GM13976 (cell line): ENCODE data around the gene RNF11.

ENCODE experiments used
- DNase-seq: peaks from one replicate; pipeline ENCODE4 v3.0.0; 2012; ENCODE audit warnings: low spot score
- in situ Hi-C: fragments of 300-500 bp; cut with MboI; formaldehyde crosslinking; loops from one replicate; pipeline ENCODE4 v1.12.0; 2022; ENCODE audit warnings: low sequenced_read_pairs, mixed read lengths, inconsistent platforms; ENCODE audit not compliant: unreplicated experiment
- TF ChIP-seq, protein P1 (sequence below): IDR thresholded peaks from 2 replicates; pipeline ENCODE4 v1.5.1; 2012; ENCODE audit warnings: borderline replicate concordance, mild to moderate bottlenecking; ENCODE audit not compliant: insufficient read depth; ENCODE audit errors: extremely low read depth, missing control alignments, control extremely low read depth

The RNF11 gene

DNA sequence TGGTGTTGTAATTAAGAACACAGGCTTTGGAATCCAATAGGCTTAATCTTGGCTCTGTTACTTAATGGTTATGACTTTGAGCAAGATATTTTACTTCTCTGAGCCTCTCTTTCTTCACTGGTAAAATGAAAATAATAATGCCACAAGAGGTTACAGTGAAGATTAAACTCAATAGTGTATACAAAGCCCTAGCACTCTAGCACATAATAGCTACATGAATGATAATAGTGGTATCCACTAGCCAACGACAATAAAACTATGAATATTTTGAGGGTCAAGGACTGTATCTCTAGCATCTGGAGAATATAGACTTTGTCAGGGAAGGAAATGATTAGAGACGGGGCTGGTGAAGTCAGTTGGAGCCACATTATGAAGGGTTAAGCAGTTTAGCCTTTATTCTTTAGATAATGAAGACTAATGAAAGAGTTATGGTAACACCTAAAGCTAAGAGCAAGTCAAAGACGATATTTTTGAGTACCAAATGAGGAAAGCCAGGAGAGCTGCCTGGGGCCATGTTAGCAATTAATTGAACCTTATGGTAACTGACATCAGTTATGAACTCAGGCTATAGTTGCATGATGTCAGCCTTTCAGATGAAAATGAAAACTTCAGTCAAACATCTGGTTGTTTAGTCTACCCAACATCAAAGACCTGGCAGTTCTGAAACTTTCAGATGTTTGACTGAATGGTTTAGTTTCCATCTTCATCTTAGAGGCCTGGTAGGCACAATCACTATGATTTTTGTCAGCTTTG, 32.8 kb upstream of the RNF11 start:
- TF ChIP-seq, protein P1, sequence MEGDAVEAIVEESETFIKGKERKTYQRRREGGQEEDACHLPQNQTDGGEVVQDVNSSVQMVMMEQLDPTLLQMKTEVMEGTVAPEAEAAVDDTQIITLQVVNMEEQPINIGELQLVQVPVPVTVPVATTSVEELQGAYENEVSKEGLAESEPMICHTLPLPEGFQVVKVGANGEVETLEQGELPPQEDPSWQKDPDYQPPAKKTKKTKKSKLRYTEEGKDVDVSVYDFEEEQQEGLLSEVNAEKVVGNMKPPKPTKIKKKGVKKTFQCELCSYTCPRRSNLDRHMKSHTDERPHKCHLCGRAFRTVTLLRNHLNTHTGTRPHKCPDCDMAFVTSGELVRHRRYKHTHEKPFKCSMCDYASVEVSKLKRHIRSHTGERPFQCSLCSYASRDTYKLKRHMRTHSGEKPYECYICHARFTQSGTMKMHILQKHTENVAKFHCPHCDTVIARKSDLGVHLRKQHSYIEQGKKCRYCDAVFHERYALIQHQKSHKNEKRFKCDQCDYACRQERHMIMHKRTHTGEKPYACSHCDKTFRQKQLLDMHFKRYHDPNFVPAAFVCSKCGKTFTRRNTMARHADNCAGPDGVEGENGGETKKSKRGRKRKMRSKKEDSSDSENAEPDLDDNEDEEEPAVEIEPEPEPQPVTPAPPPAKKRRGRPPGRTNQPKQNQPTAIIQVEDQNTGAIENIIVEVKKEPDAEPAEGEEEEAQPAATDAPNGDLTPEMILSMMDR: no peak
- in situ Hi-C loops: no loop called here
- peak; percentile 51 for DNase-seq

DNA sequence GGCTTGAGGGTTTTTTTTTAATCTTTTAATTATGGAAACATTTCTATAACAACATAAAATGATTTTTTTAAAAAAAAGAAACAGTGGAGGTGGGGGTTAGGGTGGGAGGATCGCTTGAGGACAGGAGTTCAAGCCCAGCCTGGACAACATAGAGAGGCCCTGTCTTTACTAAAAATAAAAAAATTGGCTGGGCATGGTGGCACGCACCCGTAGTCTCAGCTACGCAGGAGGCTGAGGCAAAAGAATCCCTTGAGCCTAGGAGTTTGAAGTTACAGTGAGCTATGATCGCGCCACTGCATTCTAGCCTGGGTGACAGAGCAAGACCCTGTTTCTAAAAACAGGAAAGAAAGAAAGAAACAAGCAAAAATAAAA, 32.2 kb upstream of the RNF11 start:
- DNase-seq: no peak

DNA sequence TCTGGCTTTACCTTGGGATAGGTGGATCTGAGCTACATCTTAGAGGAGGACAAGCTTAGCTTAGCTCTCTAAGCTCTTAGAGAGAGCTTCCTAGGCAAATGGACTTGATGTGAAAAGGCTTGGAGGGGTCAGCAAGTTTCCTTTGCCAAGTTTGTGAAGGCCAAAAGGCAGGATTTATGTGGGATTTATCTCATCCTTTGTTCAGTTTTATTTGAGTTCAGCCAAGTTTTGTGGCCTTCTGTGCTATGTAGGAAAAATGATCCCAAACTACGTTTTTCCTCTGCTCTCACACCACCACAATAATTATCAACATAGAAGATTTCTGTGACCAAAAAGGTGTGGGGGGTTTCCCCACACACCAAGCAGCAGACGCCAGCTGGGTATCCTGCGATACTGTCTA, 26.0 kb upstream of the RNF11 start:
- TF ChIP-seq, protein P1: no peak
- no peak for DNase-seq
- in situ Hi-C loops: no loop called here

More for the DNA sequence above, 32.2 kb upstream of the RNF11 start:
- TF ChIP-seq, protein P1: no peak
- in situ Hi-C loops: no loop called here

DNA sequence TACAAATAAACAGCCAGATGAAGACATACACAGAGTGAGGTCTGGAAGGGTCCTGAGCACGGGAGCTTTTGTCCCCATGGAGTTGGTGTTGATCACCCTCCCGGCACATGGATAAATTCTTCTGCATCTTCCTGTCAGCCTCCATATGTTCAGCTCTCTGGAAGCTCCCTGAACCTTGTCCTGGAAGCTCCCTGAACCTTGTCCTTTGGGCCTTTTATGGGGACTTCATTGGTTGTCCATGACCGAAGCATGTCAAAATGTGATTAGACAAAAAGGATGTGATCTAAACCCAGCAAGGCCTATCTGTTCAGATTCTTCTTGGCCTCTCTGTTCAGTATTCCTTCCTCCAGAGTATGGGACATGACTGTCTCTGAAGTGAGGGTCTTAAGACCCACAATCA, 25.4 kb upstream of the RNF11 start:
- TF ChIP-seq, protein P1: no peak

DNA sequence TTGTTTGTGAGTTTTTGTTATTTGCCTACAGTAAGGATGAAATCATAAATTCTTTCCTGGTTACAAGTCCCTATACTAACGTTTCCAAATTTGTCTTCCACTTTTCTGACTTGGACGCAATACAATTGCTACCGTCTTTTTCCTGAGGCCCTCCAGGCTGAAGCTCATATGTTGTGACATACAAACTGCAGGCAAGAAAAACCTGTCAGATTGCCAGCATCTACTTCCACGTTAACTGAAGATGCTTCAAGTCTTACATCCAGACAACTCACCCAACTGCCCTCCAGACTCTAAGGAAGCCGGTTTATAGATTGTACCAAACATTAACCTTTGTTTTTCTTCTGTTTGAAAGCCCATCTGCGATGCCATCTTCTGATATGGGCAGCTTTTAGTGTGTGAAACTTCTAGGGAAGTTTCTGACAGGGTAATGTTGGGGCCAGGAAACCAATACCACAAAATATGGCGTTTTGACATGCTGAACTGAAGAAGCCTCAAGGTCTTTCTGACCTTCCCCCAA, 21.4 kb upstream of the RNF11 start:
- no peak for DNase-seq
- in situ Hi-C loops: no loop called here
- TF ChIP-seq, protein P1: no peak

More for the DNA sequence above, 25.4 kb upstream of the RNF11 start:
- in situ Hi-C loops: no loop called here
- no peak for DNase-seq

DNA sequence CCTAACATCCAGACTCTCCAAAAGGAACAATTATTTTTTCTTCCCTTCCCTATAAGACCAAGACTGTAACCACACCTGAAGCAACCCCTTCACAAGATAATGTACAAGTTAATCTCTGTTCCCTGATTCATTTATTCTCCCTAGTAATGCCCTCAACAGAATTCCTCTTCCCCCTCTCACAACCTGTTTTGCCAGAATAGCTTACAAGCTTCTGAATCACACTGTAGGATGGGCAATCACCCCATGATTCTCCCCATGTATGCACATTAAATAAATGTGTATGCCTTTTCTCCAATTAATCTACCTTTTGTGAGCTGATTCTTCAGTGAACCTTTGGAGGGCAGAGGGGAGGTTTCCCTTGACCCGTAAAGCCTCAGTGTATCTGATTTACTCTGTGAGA, 20.9 kb upstream of the RNF11 start:
- in situ Hi-C loops: no loop called here
- no peak for DNase-seq

More for the DNA sequence above, 20.9 kb upstream of the RNF11 start:
- TF ChIP-seq, protein P1: no peak
